GM12892 (cell line): ENCODE data around the gene RFTN1.

Source experiments
- DNase-seq: peaks from one replicate; pipeline ENCODE4 v3.0.0; 2011; ENCODE audit not compliant: insufficient read length
- FAIRE-seq: peaks from 2 replicates; lab custom pipeline; 2011; peaks lifted over from hg19 to GRCh38; lab: Jason Lieb, UNC
- POLR2A ChIP-seq: IDR thresholded peaks from 2 replicates; pipeline ENCODE4 v1.6.1; 2011; ENCODE audit warnings: low read depth, low read length, control low read depth
- POLR2AphosphoS5 ChIP-seq: IDR thresholded peaks from 2 replicates; pipeline ENCODE4 v1.6.1; 2011; ENCODE audit warnings: low read depth, low read length, control low read depth
- TAF1 ChIP-seq: IDR thresholded peaks from 2 replicates; pipeline ENCODE4 v1.6.1; 2011; ENCODE audit warnings: low read depth, mild to moderate bottlenecking, control low read depth, low read length, borderline replicate concordance

RFTN1 gene

DNA sequence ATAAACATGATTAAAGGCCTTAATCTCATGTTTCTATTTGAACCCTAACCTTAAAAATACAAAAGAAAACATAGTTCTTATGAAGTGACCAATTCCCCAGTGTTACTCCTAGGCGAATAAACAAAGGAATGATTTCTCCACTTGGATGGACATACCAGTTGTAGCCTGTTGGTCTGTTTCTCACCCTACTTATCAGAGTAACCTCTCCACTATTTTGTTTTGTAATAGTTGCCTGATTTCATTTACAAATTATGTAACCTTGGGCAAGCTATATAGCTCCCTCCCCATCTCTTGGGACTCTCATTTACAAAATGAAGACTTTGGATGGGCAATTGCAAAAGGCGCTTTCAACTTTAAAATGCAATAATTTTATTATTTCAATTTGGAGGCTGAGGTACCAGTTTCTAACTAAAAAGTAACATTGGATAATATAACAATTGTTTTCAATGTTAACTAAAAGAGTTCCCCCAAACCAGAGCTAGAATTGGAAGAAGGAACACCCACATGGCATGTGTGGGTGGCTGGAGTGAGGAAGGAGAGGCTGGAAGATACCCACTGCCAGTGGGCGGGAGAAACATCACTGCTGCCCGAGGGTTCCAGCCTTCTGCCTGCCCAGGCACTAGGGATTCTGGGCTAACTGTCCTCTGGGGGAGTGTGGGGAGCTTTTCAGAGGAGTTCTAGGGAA lies 74.2 kb downstream of the RFTN1 start:
- DNase-seq: no peak
- FAIRE-seq: no peak
- TF ChIP-seq TAF1 (no peak), POLR2A (no peak), POLR2AphosphoS5 (no peak)

DNA sequence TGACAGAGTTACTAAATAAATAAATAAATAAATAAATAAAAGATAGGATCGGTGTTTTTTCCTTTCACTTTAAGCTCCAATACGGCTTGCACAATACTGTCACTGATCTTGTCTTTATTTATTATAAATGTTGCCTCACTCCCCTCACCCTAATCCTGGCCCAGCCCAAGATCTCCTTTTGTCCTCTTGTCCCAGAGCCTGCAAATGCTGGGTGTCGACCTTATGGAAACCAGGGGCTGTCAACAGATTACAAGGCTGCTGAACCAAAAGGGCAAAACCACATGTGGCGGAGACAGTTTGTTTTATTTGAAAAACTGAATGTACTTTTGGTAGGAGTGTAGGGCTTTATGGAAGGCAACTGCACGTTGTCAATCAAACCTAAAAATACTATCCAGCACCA lies 75.9 kb downstream of the RFTN1 start:
- TF ChIP-seq POLR2A: no peak
- peak; percentile 33 for FAIRE-seq
- DNase-seq: no peak

DNA sequence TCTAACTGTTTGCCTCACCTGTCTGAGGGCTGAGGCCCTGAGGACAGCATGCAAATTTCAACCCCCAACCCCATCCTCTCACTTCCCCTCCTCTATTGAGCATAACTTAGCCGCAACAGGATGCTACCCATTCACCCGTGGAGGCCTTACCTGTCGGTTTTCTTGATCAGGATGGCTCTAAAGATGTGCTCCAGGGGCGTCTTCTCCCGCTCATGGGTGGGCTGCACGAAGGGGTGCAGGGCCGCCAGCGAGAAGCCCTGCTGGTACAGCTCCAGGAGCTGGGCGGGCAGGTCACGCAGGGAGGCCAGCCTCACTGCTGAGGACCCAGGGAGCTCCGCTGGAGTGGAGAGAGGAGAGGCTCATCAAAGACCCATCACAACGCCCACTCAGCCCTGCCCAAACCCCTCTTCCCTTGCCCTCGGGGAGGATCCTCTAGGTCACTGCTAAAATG lies 79.8 kb downstream of the RFTN1 start:
- TF ChIP-seq TAF1 (no peak), POLR2AphosphoS5 (peak; percentile 22; the same call in 1 of the 2 replicates), POLR2A (peak; percentile 45; the same call in 1 of the 2 replicates)
- peak; percentile 98 for FAIRE-seq
- peak; percentile 24 for DNase-seq

DNA sequence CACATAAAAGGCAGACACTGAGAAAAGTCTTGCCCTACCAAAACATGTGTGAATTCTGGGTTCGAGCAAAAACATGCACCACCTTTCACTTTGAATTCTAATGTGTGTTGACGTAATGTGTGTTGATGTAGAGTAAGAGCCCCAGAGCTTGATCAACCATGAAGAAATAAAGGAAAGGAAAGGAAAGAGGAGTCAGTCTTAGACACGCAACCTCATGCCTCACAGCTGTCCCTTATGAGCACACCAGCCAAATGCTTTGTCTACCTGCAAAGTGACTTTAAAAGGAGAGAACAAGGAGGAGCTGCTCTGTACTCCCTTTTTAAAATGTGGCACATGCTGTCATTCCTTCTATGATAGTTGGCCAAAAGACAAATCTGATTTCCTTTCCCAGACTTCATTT lies 80.8 kb downstream of the RFTN1 start:
- TF ChIP-seq TAF1 (no peak), POLR2AphosphoS5 (no peak), POLR2A (no peak; the same call in 1 of the 2 replicates)
- FAIRE-seq (peak; percentile 90), DNase-seq (no peak)

DNA sequence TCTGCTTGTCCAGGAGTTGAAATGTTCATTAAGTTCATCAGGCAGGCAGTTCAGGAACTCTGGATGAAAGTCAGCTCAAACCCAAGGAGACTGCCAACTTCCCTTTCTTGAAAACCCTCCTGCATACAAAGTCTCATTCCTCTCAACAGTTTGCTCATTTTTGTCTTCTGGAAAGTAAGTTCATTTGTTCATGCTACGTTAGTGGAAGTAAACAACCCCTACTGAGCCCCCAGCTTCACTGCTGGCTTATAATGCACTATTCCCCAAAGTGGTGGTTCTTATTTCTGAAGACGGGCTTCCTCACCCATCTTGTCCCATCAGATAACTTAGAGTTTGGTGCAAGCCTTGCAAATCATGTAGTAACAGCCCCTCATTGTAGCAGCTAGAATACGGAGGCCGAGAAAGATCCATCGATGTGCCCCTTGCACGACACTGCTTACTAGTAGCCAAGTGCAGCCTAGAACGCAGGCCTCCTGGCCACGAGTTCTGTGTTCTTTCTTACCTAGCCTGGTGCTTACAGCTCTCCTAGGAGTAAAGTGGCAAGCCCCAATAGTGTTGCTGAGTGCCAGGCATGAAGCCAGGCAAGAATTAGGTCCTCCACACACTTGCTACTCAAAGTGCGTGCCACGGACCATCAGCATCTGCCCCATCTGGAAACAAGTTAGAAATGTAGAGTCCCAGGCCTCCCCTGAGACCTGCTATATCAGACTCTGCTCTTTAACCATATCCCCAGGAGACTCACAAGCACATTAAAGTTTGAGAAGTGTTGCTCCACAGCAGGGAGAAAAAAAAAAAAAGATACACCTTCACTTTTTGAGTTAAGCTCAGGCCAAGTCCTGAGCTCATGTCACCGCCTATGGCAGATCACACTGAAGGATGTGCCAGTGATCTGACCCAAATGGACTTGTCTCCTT lies 82.5 kb downstream of the RFTN1 start:
- DNase-seq (no peak), FAIRE-seq (peak; percentile 98)
- TF ChIP-seq POLR2AphosphoS5 (peak; percentile 41; the same call in 1 of the 2 replicates), TAF1 (no peak)

DNA sequence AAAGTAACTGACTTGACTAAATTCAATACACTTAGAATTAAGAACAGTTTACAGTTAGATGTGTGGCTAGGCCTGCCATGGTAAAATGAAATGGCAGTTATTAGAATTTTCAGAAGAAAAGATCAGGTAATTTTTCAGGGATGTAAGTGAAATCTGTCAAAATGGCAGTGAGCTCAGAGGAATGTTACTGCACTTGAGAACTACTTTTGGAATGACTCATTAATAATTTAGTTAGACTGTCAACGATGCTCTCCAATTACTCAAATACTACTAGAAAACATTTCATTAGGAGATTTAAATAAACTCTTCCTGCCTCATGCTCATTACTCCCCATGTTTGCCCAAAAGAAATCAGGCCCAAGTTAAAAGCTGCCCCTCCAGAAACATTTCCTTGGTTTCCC lies 84.4 kb downstream of the RFTN1 start:
- FAIRE-seq (peak; percentile 44), DNase-seq (no peak)
- no peak for TF ChIP-seq TAF1
- no peak for TF ChIP-seq POLR2AphosphoS5
- no peak for TF ChIP-seq POLR2A

DNA sequence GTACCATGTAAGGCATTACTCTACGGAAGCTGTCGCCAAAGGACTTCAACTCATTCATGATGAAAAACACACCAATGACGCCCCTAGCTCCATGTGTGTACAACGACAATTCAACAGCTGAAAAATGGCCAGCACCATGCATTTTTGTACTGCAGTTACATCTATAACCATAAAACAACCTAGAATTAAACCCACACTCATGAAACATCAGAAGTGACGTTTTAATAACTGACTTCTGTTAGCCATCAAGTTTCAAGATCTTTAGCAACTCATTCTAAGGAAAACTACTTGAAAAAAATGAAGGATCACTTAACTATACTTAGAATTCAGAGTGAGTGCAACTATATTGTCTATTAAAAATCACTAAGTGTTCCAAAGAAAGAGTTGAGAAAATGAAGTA lies 84.9 kb downstream of the RFTN1 start:
- FAIRE-seq: peak; percentile 54
- no peak for TF ChIP-seq TAF1
- TF ChIP-seq POLR2AphosphoS5: no peak
- no peak for TF ChIP-seq POLR2A
- DNase-seq: no peak

DNA sequence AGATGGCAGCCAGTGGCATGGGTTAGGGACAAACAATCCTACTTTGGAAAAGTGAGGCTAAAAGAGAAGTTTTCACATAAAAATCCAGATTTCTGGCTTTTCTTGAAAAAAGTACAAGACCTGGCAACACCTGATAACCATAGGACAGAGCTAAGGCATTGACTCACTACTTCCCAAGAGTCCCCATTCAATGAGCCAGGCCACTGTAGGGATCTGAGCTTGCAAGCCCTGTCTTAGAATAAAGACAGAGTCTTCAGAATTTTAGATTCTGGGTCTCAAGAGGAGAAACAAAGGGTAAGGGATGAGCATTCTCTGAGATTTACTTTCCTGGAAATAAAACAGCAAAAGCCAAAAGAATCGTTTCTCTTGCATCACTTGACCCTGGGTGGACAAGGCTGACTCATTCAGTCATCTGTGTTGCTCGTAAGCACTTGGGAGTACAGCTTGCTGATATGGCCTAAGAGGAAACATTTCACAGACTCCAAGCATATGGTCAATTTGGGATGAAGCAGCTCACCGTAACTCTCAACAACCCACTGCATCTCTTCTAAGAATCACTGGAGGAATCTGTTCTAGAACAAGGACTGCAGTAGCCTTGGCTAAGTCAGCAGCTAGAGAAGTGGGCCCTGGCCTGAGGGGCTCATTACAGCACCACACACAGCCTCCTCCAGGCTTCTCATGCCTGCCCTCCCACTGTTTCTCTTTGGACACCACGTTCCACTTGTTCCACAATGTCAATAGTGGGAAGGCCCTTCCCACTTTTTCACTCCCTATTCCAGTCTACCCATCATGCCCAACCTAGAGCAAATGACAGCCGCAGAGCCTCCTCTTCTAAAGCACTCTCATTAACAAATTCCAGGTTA lies 86.2 kb downstream of the RFTN1 start:
- no peak for TF ChIP-seq TAF1
- TF ChIP-seq POLR2AphosphoS5: no peak
- DNase-seq (no peak), FAIRE-seq (no peak)

DNA sequence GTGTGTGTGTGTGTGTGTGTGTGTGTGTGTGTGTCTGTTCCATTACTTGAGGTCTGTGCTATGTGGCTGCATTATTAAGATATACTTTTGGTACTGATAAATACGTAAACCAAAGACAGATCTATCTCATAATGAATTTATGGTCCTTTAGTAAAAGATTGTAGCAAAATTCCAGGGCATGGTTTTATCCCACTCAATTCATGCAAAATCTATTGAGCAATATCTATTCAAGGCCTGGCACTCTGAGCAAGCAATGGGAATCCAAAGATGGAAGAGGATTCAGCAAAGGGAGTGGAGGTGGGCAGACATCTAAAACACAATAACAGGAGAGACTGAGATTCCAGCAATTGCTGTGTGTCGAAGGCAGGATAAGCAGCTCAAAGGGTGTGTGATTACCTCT lies 86.8 kb downstream of the RFTN1 start:
- DNase-seq (no peak), FAIRE-seq (no peak)
- TF ChIP-seq TAF1: no peak
- no peak for TF ChIP-seq POLR2A
- no peak for TF ChIP-seq POLR2AphosphoS5

DNA sequence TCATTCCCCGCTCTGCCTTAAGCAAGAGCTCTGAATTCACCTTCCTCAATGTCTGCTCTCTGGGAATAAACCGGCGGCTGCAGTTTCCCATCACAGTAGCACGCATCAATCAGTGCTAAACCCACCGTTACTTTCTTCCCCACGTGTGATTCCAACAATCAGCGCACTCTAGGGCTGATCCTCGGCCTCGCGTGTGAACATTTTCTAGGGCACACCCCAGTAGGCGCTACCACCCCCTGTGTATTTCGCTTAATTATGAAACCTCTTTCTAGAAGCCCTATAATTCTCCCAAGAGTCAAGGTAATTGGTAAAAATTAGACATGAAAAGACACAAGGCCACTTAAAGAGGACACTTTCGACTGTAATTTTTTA lies 87.5 kb downstream of the RFTN1 start:
- no peak for TF ChIP-seq POLR2AphosphoS5
- no peak for TF ChIP-seq POLR2A
- no peak for TF ChIP-seq TAF1
- FAIRE-seq: no peak
- no peak for DNase-seq

DNA sequence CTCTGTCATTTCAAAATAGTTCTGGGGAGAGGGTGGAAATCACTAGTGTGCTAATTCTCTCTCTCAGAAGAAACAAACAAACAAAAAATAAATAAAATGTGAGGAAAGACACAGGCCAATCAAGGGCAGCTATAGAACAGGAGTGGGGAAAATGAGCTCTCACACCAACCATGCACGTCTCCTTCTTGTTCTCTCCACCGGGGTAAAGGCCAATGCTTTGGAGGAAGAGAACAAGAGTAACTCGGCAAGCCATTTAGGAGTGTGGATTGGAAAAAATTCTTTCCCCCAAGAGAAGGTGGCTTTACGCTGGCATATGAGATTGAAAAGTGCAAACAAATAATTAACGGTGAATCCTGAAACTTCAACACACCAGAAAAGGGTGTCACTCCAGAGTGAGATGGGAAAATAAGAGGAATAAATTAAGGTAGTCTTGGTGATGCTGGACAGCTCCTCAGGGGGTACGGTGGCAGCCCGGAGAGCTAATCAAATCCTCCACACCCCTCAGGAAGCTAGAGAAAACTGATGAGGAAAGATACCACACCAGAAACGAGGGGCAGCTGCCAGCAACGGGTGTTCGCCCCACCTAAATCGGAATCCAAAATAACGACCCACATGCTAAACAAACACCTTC lies 88.0 kb downstream of the RFTN1 start:
- peak; percentile 9 for FAIRE-seq
- no peak for DNase-seq
- no peak for TF ChIP-seq POLR2A
- no peak for TF ChIP-seq POLR2AphosphoS5
- TF ChIP-seq TAF1: no peak
